GM18868 (cell line): Measurements from ENCODE around the gene NELFB.
"Not testable (repeated sequence)": the region's sequence is repeated elsewhere in the genome, so short reads cannot be mapped to it uniquely, and the experiment has no call there.

ENCODE experiments used
- ATAC-seq: cut with Tn5 transposase; IDR thresholded peaks from one replicate; pipeline ENCODE4 v1.9.1; 2021; ENCODE audit warnings: mild to moderate bottlenecking, moderate library complexity; ENCODE audit not compliant: unreplicated experiment

Gene NELFB

DNA sequence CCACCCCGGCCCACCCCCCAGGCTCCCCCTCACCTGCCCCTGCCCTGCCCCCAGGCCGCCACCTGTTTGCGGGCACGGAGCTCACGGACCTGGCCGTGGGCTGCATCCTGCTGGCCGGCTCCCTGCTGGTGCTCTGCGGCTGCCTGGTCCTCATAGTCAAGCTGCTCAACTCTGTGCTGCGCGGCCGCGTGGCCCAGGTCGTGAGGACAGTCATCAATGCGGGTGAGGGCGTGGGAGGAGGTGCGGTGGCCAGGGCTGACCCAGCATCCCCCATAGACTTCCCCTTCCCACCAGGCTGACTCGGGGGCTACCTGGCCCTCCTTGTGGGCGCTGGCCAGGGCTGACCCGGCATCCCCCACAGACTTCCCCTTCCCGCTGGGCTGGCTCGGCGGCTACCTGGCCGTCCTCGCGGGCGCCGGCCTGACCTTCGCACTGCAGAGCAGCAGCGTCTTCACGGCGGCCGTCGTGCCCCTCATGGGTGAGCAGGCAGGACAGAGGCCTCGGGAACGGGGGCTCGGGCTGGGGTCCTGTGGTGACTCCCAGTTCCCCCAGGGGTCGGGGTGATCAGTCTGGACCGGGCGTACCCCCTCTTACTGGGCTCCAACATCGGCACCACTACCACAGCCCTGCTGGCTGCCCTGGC is 21.0 kb upstream of the NELFB start:
- no peak for ATAC-seq

DNA sequence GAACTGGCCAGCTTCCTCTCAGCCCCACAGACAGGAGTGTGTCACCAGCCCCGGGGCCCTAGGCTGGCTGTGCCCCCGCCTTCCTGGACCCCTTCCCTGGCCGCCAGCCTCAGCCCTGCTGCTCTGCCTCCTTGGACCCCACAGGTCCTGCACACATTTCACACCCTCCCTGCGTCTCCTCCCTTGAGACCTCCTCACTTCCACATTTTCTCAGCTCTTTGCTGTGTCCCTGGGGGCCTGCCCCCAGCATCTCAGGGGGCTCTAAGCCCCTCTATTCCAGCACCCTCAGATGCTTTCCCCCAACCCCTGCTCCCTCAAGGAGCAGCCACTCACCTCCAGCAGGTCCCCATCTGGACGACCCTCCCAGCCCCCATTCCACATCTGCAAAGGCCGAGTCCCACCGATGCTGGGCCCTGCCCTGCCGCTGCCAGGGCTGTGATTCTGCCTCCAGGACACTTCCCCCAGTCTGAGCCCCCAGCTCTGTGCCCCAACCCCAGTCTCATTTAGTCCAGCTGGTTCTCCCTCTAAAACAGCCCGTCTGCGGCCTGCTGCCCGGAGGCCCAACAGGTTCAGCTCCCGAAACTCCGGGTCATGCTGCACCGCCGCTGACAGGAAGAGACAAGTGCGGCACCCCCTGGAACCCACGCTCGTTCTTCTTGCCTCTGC is 20.2 kb upstream of the NELFB start:
- ATAC-seq, result no peak

DNA sequence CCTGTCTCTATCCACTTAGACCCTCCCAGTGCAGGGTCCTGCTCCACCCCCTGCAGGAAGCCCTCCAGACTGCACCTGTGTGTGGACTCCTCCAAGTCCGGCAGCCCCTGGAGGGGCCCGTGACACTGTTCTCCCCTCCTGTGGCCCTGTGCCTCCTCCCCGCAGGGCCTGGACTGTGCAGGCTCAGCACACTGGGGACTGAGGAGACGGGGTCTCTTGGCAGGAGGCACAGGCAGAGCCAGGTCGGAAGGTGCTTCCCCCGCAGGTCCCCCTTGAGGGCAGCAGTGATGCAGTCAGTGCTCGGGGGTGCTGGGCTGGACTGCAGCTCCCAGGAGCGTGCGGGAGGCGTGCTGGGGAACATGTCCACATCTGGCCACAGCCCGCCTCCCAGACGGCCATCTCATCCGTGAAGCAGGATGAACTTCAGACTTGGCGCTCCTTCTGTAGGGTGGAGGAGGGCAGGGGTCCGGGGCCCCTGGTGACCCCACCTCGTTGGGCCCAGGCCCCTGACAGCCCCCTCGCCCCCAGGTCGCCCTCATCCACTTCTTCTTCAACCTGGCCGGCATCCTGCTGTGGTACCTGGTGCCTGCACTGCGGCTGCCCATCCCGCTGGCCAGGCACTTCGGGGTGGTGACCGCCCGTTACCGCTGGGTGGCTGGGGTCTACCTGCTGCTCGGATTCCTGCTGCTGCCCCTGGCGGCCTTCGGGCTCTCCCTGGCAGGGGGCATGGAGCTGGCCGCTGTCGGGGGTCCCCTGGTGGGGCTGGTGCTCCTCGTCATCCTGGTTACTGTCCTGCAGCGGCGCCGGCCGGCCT is 19.5 kb upstream of the NELFB start:
- no peak for ATAC-seq

DNA sequence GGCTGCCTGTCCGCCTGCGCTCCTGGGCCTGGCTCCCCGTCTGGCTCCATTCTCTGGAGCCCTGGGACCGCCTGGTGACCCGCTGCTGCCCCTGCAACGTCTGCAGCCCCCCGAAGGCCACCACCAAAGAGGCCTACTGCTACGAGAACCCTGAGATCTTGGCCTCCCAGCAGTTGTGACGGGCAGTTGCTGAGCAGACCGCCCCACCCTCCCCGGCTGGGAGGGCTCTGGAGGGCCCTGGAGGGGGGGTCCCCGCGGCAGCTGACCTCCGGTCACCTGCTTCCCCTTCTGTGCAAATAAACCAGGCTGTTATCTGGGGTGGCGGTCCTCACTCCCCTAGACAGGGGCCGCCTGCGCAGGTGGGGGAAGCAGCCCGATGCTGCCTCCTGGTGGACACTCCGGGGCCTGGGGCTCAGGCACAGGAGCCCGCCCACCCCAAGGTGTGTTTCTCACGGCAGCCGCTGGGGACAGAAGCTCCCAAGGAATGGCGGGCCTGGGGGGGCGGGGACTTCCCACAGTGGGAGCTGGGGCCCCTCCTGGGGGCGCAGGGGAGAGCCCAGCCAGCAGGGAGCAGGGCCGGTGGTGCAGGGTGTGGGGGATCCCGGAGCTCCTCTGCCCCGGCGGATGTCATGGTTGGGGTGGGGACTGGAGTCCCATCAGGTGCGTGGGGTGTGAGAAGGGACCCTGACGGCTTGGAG is 18.7 kb upstream of the NELFB start:
- ATAC-seq, result peak; percentile 22

DNA sequence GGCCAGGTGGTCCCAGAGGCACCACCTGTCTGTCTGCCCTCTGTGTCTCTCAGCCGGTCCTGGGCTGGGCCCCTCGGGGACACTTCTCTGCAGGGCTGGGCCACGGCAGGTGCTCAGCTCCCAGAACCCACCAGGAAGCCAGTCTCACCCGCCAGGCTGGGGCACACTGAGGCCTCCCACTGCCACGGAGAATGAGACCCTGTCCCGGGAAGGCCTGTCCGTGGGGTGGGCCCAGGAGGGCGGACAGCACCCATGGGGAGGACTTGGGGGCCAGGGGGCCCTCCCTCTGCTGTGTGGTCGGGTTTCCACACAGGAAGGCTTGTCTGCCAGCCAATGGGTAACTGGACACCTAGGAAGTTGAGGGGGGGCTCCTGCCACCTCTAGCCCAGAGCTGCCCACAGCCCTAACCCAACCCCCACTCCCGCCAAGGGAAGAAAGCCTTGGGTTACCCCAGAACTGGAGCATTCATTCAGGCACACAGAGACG is 18.1 kb upstream of the NELFB start:
- no peak for ATAC-seq

DNA sequence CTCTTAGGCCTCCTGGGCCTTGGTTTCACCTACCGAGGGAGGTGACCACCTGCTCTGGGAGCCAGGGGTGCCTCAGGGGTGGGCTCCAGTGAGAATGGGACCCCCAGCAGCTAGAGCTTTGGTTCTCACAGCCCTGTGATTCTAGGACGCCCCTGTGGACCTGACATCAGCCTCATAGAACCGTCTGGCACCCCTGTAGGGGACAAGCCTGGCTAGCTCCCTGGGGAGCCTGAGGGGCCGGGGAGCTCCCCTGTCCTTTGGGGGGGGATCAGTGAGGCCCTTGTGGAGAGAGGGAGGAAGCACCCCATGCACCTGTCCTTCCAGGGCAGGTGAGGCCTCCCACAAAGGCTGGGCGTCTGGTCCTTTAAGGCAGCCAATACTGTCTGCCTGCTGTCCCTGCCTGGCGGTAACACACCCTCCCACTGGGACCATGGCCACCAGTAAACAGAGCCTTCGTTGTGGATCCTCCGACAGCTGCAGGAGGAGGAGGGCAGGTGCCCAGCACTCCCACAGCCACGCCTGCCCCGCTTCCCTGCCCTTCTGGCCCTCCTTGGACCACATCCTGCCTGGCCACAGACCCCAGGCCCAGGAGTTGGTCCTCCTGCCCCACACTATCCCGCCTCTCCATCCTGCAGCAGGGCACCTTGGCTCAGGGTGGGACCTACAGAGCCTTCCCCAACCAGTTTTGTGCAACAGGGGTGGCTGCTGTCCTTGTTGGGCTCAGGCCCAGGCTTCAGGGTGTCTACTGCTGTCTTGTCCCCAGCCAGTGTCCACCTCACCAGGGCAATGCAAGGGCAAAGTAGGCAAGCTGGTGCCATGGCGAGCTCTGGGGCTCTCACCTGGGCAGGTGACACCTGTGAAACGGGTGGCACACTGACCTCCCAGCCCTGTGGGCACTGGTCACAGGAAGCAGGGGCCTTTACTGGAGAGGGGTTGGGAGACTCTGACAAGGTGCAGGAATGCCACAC is 17.1 kb upstream of the NELFB start:
- no peak for ATAC-seq

DNA sequence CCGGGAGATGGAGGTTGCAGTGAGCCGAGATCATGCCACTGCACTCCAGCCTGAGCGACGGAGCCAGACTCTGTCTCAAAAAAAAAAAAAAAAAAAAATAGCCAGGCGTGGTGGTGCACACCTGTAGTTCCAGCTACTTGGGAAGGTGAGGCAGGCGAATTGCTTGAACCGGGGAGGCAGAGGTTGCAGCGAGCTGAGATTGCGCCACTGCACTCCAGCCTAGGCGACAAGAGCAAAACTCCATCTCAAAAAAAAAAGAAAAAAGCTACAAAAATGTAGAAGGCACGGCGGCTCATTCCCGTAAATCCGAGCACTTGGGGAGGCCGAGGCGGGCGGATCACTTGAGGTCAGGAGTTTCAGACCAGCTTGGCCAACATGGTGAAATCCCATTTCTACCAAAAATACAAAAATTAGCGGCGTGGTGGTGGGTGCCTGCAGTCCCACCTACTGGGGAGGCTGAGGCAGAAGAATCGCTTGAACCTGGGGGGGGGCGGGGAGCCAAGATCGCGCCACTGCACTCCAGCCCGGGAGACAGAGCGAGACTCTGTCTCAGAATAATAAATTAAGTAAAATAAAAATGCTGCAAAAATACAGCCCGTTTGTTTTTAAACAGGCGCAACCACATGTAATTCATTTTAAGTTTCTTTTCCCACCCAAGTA is 15.5 kb upstream of the NELFB start:
- ATAC-seq, result not testable (repeated sequence)

DNA sequence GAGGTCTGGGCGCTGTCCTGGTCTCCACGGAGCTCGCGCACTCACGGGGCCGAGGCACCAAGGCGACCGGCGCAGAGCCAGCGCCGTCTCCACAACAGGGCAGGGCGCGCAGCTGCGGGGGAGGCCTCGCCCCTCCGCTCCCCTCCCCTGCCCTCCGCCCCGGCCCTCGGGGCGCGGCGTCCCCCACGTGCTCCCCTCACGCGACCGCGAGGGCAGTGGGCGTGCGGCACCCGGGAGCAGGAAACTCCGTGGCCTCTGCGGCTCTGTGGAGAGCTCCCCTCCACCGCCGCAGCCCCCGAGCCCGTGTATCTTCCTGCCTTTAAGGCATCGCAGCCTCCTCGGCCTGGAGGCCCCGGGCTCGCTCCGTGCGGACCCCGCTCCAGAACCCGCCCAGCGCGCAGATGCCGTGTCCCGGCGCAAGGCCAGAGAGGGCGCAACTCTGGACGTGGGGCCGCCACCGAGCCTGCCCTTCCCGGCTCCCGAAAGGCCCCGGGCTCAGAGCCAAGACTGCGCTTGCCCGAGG is 14.7 kb upstream of the NELFB start:
- peak; percentile 16 for ATAC-seq

DNA sequence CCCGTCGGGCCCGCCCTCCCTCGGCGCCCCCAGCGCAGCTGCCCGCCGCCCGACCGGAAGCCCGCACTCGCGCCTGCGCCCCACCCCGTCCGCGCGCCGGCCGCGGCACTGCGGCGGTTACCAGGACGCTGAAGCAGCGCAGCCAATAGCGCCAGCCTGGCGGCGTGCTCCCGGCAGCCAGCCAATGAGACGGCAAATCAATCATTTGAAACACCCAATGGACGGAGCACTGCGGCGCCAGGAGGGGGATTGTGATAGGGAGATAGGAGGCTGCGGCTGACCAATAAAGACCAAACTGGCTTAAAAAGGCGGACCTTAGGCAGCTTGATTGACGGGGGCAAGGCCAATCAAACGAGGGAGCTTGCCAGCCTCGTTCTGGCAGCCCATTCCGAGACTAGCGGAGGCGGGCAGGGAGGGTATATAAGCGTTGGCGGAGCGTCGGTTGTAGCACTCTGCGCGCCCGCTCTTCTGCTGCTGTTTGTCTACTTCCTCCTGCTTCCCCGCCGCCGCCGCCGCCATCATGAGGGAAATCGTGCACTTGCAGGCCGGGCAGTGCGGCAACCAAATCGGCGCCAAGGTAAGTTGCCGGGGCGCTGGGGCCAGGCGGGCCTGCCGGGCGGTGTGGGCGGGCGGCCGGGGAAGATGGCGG is 14.2 kb upstream of the NELFB start, which contains the start of gene TUBB4B:
Gene TUBB4B (plus strand): TSS at position 447 of the 649 bp plus-strand sequence. CDS start 74 bp downstream, at position 521.
- ATAC-seq, result peak; percentile 75

DNA sequence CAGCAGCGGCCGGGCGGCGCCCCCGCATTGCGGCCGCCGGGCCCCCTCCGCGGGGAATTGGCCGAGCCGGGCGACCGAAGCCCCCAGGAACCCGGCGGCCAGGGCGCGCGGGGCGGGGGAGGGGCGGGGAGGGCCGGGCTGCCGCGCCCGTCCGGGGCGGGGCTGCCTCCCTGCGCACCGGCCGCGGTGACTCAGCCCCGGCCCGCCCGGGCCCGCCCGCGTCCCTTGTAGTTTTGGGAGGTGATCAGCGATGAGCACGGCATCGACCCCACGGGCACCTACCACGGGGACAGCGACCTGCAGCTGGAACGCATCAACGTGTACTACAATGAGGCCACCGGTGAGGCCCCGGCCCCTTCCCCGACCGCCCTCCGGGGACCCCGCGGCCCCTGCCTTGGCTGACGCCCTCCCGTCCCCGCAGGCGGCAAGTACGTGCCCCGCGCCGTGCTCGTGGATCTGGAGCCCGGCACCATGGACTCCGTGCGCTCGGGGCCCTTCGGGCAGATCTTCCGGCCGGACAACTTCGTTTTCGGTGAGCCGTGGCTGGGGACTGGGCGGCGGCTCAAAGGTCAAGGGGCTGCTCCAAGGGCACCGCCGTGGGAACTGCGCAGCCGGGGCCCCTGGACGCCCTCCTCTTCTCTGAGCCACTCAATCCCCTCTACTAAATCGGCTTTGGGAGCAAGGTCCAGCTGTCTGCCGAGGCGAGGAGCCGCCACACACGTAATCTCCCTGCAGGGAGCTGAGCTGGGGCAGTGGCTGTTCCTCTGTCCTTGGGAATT is 13.4 kb upstream of the NELFB start:
- ATAC-seq, result peak; percentile 2

DNA sequence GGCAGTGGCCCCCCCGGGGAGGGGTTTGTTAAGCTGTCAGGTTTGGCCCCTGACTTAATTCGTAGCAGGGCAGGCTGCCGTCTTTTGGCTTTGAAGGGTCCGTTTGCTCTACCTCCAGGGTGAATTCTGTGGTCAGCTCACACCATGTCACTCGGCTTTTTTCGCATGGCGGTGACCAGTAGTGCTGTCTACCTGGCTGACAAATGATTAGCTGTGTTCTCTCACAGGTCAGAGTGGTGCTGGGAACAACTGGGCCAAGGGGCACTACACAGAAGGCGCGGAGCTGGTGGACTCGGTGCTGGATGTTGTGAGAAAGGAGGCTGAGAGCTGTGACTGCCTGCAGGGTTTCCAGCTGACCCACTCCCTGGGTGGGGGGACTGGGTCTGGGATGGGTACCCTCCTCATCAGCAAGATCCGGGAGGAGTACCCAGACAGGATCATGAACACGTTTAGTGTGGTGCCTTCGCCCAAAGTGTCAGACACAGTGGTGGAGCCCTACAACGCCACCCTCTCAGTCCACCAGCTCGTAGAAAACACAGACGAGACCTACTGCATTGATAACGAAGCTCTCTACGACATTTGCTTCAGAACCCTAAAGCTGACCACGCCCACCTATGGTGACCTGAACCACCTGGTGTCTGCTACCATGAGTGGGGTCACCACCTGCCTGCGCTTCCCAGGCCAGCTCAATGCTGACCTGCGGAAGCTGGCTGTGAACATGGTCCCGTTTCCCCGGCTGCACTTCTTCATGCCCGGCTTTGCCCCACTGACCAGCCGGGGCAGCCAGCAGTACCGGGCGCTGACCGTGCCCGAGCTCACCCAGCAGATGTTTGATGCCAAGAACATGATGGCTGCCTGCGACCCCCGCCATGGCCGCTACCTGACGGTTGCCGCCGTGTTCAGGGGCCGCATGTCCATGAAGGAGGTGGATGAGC is 12.6 kb upstream of the NELFB start:
- ATAC-seq, result no peak

DNA sequence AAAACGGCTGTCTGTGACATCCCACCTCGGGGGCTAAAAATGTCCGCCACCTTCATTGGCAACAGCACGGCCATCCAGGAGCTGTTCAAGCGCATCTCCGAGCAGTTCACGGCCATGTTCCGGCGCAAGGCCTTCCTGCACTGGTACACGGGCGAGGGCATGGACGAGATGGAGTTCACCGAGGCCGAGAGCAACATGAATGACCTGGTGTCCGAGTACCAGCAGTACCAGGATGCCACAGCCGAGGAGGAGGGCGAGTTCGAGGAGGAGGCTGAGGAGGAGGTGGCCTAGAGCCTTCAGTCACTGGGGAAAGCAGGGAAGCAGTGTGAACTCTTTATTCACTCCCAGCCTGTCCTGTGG is 11.9 kb upstream of the NELFB start:
- not testable (repeated sequence) for ATAC-seq

DNA sequence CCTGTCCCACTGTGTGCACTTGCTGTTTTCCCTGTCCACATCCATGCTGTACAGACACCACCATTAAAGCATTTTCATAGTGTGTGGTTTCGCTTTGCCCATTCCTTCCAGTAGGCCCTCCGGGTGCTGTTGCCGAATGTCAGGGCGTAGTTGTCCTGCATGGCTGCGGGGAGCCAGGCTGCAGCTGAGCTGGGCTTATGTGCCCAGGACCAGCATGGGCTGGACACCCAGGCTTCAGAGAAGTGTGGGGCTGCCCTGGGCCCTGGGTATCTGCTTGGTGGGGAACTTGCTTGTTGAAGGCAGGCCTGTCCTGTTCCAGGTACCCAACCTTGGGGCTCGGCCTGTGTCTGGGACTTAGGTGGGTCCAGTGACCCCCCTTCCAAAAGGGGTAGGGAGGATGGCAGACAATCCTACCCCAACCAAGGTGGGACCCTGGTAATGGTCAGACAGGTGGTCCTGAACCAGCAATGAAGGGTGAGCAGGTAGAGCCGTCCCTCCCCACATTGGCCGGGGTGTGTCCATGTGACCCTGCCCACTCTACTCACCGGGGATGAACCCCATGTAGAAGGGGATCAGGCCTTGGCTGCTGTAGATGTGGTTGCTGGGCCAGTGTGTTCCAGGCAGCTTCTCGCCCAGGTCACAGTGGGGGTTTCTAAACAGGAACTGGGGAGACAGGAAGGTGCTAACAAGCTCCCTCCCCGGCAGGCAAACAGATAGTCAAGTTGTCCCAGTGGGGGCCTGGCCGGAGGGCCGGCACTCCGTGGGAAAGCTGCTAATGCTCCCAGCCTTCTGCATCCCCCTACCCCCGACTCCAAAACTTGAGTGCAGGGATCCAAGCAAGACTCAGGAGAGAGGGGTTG is 11.3 kb upstream of the NELFB start:
- no peak for ATAC-seq

DNA sequence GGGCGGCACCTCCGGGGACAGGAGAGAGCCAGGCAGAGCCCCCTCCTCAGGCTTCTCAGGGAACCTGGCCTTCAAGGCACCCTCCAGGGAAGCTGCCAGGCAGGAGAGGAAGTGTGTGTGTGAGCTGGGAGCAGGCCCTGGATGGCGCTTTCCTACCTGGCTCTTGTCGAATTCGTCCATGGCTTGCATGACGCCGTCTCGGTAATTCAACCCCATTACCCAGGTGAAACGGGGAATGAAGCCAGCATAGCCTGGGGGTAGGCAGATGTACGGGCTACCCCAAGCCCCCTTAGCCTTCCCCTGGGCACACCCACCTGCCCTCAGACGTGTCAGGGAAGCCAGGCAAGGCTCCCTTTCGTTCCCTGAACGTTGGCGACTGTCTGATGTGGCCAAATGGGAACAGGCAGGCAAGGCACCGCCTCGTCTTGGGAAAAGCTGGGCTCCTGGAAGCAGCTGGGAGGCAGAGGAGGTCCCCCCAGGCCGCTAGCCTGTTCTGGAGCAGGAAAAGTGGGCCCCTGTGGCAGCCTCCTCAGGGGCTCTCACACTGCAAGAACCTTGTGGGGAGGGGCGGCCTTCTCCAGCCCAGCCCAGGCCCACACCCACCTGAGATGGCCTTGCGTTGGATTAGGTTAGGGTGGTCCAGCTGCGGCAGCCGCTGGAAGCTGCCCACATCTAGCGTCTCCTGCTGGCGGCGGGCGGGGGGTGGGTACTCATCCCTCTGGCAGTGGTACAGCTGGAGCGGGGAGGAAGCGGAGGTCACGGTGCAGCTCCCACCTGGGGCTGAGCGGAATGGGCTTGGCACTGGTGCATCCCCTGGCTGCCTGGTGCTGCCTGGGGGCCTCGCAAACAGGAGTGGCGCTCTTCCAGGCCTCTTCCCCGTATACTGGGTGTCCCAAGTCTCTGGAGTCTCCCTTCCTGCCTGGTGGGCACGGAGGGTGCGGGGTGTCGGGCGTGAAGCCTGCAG is 10.4 kb upstream of the NELFB start:
- no peak for ATAC-seq
